Tibial nerve (tissue), 4 donors: Measurements from ENCODE around the gene ASB12.

Source experiments
- CTCF ChIP-seq, 5 experiments: fragments of 200-600 bp in 3 of 5; fragments of 450-650 bp in 2 of 5; sonication (generic) in 3 of 5; IDR thresholded peaks; one replicate each; pipeline ENCODE4 v1.5.1; 2016 to 2019; ENCODE audit warnings: antibody characterized with exemption in 5 of 5, mild to moderate bottlenecking in 3 of 5, moderate library complexity in 2 of 5
- EP300 ChIP-seq, 2 donors: sonication (generic); formaldehyde crosslinking; IDR thresholded peaks; one replicate each; pipeline ENCODE4 v1.6.1; 2017; ENCODE audit warnings: antibody characterized with exemption in 2 of 2, mild to moderate bottlenecking in 1 of 2

GRCh38 chrX:64184396-64184795 is 46.0 kb downstream of the ASB12 start:
- TF ChIP-seq CTCF (IDR thresholded peaks at IDR 0.05) (no peak), EP300 (IDR thresholded peaks at IDR 0.05) (no peak)
